Measurements from ENCODE around the gene RCN2.

The RCN2 gene

DNA sequence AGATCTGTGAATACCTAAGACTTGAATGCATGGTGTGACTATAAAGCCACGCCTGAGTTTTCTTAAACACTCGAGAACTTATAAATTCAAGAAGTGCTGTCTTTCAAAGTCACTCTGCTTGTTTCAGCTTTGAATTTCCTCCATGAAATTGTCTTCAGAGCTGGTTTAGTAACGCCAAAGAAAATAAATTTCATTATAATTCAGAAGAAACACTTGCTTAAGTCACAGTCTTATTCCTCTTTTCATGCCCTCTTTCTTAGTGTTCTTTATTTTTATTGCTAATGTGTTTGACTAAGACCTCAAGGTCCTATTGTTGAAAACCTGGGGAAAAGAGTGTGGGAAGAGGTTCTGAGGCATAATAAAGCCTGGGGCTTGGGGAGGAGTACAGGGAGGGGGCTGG lies 3.3 kb upstream of the RCN2 start:
- Histone ChIP-seq H3K27ac (replicated peaks) (no peak overlapping the region), H3K4me3 (replicated peaks; ENCODE audit: insufficient read depth, low read length) (no peak overlapping the region), H3K27me3 (ENCODE audit: insufficient read depth, poor library complexity, severe bottlenecking) (no peaks in the 10 kb centered on the region)
- TF ChIP-seq POLR2AphosphoS5 (IDR thresholded peaks at IDR 0.05; ENCODE audit: low read depth) (no peak), GABPA (IDR thresholded peaks at IDR 0.05; ENCODE audit: low read depth) (no peak), SPI1 (IDR thresholded peaks at IDR 0.05; ENCODE audit: borderline replicate concordance, low read depth) (no peak)
- TF ChIP-seq, protein P1, sequence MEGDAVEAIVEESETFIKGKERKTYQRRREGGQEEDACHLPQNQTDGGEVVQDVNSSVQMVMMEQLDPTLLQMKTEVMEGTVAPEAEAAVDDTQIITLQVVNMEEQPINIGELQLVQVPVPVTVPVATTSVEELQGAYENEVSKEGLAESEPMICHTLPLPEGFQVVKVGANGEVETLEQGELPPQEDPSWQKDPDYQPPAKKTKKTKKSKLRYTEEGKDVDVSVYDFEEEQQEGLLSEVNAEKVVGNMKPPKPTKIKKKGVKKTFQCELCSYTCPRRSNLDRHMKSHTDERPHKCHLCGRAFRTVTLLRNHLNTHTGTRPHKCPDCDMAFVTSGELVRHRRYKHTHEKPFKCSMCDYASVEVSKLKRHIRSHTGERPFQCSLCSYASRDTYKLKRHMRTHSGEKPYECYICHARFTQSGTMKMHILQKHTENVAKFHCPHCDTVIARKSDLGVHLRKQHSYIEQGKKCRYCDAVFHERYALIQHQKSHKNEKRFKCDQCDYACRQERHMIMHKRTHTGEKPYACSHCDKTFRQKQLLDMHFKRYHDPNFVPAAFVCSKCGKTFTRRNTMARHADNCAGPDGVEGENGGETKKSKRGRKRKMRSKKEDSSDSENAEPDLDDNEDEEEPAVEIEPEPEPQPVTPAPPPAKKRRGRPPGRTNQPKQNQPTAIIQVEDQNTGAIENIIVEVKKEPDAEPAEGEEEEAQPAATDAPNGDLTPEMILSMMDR (IDR thresholded peaks at IDR 0.05; ENCODE audit: insufficient read depth, low read length): no peak
- TF ChIP-seq, protein P2, sequence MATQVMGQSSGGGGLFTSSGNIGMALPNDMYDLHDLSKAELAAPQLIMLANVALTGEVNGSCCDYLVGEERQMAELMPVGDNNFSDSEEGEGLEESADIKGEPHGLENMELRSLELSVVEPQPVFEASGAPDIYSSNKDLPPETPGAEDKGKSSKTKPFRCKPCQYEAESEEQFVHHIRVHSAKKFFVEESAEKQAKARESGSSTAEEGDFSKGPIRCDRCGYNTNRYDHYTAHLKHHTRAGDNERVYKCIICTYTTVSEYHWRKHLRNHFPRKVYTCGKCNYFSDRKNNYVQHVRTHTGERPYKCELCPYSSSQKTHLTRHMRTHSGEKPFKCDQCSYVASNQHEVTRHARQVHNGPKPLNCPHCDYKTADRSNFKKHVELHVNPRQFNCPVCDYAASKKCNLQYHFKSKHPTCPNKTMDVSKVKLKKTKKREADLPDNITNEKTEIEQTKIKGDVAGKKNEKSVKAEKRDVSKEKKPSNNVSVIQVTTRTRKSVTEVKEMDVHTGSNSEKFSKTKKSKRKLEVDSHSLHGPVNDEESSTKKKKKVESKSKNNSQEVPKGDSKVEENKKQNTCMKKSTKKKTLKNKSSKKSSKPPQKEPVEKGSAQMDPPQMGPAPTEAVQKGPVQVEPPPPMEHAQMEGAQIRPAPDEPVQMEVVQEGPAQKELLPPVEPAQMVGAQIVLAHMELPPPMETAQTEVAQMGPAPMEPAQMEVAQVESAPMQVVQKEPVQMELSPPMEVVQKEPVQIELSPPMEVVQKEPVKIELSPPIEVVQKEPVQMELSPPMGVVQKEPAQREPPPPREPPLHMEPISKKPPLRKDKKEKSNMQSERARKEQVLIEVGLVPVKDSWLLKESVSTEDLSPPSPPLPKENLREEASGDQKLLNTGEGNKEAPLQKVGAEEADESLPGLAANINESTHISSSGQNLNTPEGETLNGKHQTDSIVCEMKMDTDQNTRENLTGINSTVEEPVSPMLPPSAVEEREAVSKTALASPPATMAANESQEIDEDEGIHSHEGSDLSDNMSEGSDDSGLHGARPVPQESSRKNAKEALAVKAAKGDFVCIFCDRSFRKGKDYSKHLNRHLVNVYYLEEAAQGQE (IDR thresholded peaks at IDR 0.05; ENCODE audit: insufficient replicate concordance, low read depth): no peak
- no peak for DNase-seq (ENCODE audit: low read depth in 1 of 2, low spot score in 1 of 2)

DNA sequence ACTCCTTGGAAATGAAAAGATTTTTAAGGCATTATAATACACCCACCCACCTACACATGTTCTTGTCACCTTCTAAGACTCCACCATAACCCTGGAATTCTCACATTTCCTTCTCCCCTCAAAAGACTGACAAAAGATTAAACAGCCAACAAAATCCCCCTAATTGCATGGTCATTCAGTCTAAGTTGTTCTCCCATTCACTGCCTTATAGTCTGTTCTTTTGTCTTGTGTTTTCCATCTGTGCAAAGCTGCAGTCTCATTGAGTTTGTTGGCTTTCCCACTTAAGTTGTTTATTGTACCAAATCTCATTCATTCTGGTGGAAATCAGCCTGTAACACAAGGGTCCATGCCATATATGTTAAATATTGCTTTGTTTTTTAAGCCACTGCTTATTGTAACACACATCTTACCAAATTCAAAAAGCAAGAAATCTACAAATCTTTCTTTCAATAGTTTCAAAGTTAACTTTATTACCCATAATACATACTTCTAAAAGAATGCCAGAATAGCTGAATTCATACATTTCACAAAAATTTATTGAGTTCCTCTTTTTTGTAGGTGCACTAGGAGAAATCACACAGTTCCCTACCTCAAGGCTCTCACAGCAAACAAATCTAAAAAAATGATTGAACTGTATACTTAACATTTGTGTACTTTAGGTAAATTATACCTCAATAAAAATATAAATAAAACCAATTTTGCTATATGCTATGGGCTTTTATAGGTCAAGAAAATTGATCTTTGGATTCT lies 2.4 kb upstream of the RCN2 start:
- TF ChIP-seq GABPA (IDR thresholded peaks at IDR 0.05; ENCODE audit: low read depth) (no peak), SPI1 (IDR thresholded peaks at IDR 0.05; ENCODE audit: borderline replicate concordance, low read depth) (peak; percentile 91)
- Histone ChIP-seq H3K27me3 (ENCODE audit: insufficient read depth, poor library complexity, severe bottlenecking) (no peaks in the 10 kb centered on the region), H3K27ac (replicated peaks) (no peak overlapping the region), H3K4me3 (replicated peaks; ENCODE audit: insufficient read depth, low read length) (no peak overlapping the region)
- no peak for DNase-seq (ENCODE audit: low read depth in 1 of 2, low spot score in 1 of 2)

DNA sequence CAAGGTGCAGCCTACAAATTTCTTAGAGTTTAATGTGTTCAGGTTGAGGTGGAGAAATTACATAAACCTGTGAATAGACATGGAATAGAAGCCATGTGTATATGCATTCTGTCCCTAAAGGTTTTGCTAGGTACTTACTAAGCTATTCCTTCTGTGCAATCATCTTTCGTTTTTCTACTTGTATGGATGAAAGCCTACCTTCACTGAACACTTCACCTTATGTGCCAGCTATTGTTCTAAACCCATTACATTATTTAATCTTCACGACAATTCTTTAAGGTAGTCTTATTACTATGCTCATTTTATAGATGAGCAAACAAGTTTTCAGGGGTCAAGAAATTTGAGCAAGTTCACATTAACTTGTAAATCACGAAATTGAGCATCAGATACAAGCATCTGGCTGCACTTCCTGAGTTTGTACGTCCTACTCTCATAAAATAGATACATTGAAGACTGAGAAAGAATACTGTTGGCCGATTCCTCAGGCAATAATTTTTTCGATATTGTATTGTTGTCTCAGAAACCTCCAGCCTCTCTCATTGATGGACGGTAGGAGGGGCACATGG lies 635 bp upstream of the RCN2 start:
- Histone ChIP-seq H3K4me3 (replicated peaks; ENCODE audit: insufficient read depth, low read length) (peak overlapping the region; percentile 87), H3K27me3 (ENCODE audit: insufficient read depth, poor library complexity, severe bottlenecking) (no peaks in the 10 kb centered on the region), H3K27ac (replicated peaks) (peak overlapping the region; percentile 64)
- TF ChIP-seq, protein P1 (IDR thresholded peaks at IDR 0.05; ENCODE audit: insufficient read depth, low read length): no peak
- TF ChIP-seq, protein P2 (IDR thresholded peaks at IDR 0.05; ENCODE audit: insufficient replicate concordance, low read depth): peak; percentile 34
- DNase-seq (ENCODE audit: low read depth in 1 of 2, low spot score in 1 of 2): no peak

DNA sequence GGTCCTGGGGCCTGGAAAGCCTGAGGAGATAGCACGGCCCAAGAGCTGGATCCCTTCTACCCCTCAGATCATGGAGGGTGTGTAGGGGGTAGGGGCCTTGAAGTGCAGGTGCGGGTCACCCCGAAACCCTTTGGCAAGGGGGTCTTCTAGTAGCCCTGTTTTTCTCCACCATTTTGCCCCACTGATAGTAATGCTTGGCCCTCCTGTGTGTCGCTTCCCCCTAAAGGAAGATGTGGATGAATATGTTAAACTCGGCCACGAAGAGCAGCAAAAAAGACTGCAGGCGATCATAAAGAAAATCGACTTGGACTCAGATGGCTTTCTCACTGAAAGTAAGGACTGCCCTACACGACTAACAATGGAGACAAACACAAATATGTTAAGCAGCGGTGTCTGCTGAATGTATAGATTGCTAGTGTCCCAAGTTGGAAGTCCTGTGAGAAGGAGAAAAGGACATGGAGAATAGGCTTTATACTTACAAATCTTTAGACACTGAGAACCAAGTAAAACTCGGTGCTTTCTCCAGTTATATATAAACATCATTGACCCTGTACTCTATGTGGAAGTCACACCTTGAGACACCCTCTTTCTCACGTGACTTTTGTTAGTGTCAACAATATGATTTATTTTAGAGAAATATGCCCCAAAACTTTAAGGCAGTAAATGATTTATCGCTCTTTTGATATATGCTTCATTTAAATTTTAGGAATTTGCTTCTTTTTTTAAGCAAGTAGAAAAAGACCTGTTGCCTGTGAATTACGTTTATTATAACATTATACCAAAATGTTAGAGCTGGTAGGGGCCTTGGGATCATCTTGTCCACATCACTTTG lies 802 bp downstream of the RCN2 start:
- TF ChIP-seq, protein P2 (IDR thresholded peaks at IDR 0.05; ENCODE audit: insufficient replicate concordance, low read depth): no peak
- TF ChIP-seq GABPA (IDR thresholded peaks at IDR 0.05; ENCODE audit: low read depth) (no peak), SPI1 (IDR thresholded peaks at IDR 0.05; ENCODE audit: borderline replicate concordance, low read depth) (no peak), POLR2AphosphoS5 (IDR thresholded peaks at IDR 0.05; ENCODE audit: low read depth) (no peak)
- TF ChIP-seq, protein P1 (IDR thresholded peaks at IDR 0.05; ENCODE audit: insufficient read depth, low read length): no peak
- no peaks in the 10 kb centered on the region for H3K27me3 ChIP-seq (ENCODE audit: insufficient read depth, poor library complexity, severe bottlenecking)
- H3K4me3 ChIP-seq (replicated peaks; ENCODE audit: insufficient read depth, low read length): peak overlapping the region; percentile 87
- H3K27ac ChIP-seq (replicated peaks): peak overlapping the region; percentile 51
- peak in 1 of 2 experiments; percentile 9 for DNase-seq (ENCODE audit: low read depth in 1 of 2, low spot score in 1 of 2)

All from HL-60 (cell line).